Measurements from ENCODE around the gene DNAJB7.
"Not testable (repeated sequence)": the region's sequence is repeated elsewhere in the genome, so short reads cannot be mapped to it uniquely, and the experiment has no call there.

The DNAJB7 gene

GRCh38 chr22:40878922-40879321 is 17.0 kb upstream of the DNAJB7 start:
- no peak for DNase-seq (ENCODE audit: low read depth)
- TF ChIP-seq CTCF (IDR thresholded peaks at IDR 0.05; ENCODE audit: insufficient read depth, low read depth, low read length, missing control alignments), result no peak
- no peak overlapping the region for H3K4me3 ChIP-seq (ENCODE audit: low read depth, low read length)

- no peak for TF ChIP-seq CTCF (IDR thresholded peaks at IDR 0.05; ENCODE audit: insufficient read depth, low read depth, low read length, missing control alignments)
- DNase-seq (ENCODE audit: low read depth), result no peak
- no peak overlapping the region for H3K4me3 ChIP-seq (ENCODE audit: low read depth, low read length)
Measured at GRCh38 chr22:40877488-40877887, 15.6 kb upstream of the DNAJB7 start.

GRCh38 chr22:40876907-40877306 is 15.0 kb upstream of the DNAJB7 start:
- no peak overlapping the region for H3K4me3 ChIP-seq (ENCODE audit: low read depth, low read length)
- DNase-seq (ENCODE audit: low read depth), result no peak
- no peak for TF ChIP-seq CTCF (IDR thresholded peaks at IDR 0.05; ENCODE audit: insufficient read depth, low read depth, low read length, missing control alignments)

GRCh38 chr22:40875111-40875510 is 13.2 kb upstream of the DNAJB7 start:
- DNase-seq (ENCODE audit: low read depth), result no peak
- H3K4me3 ChIP-seq (ENCODE audit: low read depth, low read length), result no peak overlapping the region
- TF ChIP-seq CTCF (IDR thresholded peaks at IDR 0.05; ENCODE audit: insufficient read depth, low read depth, low read length, missing control alignments), result no peak

- no peak for TF ChIP-seq CTCF (IDR thresholded peaks at IDR 0.05; ENCODE audit: insufficient read depth, low read depth, low read length, missing control alignments)
- H3K4me3 ChIP-seq (ENCODE audit: low read depth, low read length), result no peak overlapping the region
- no peak for DNase-seq (ENCODE audit: low read depth)
Measured at GRCh38 chr22:40874016-40874415, 12.1 kb upstream of the DNAJB7 start.

- not testable (repeated sequence) for H3K4me3 ChIP-seq (ENCODE audit: low read depth, low read length); DNase-seq (ENCODE audit: low read depth)
Measured at GRCh38 chr22:40868379-40868778, 6.5 kb upstream of the DNAJB7 start.

- TF ChIP-seq CTCF (IDR thresholded peaks at IDR 0.05; ENCODE audit: insufficient read depth, low read depth, low read length, missing control alignments), result no peak
- H3K4me3 ChIP-seq (ENCODE audit: low read depth, low read length), result no peak overlapping the region
- DNase-seq (ENCODE audit: low read depth), result no peak
Measured at GRCh38 chr22:40867109-40867508, 5.2 kb upstream of the DNAJB7 start.

GRCh38 chr22:40862537-40862936 is 624 bp upstream of the DNAJB7 start:
- H3K4me3 ChIP-seq (ENCODE audit: low read depth, low read length), result no peak overlapping the region
- TF ChIP-seq CTCF (IDR thresholded peaks at IDR 0.05; ENCODE audit: insufficient read depth, low read depth, low read length, missing control alignments), result no peak

More at GRCh38 chr22:40862537-40862936, 624 bp upstream of the DNAJB7 start:
- no peak for DNase-seq (ENCODE audit: low read depth)
